GM12878 (cell line): ENCODE data around the gene SEMA7A. TPM values are rescaled to one million over a fixed set of nuclear protein-coding genes. Genes with fewer than 3 reads are reported as not detected.

Source experiments
- ATF7 ChIP-seq: fragments of 450-650 bp; IDR thresholded peaks from 2 replicates; pipeline ENCODE4 v1.6.1; 2016; ENCODE audit warnings: low read depth, mild to moderate bottlenecking
- CHD1 ChIP-seq: IDR thresholded peaks from 2 replicates; pipeline ENCODE4 v1.6.1; 2012; ENCODE audit warnings: low read depth, low read length, improper control_type of control experiment
- EED ChIP-seq: sonication (generic); IDR thresholded peaks from 2 replicates; pipeline ENCODE4 v1.6.1; 2016; ENCODE audit warnings: antibody characterized with exemption, low read depth
- FOXM1 ChIP-seq: IDR thresholded peaks from 2 replicates; pipeline ENCODE4 v1.6.1; 2012; ENCODE audit warnings: low read depth, mild to moderate bottlenecking, inconsistent platforms, low read length, moderate library complexity
- HCFC1 ChIP-seq: fragments of 150-350 bp; IDR thresholded peaks from 2 replicates; pipeline ENCODE4 v1.6.1; 2014; ENCODE audit warnings: low read length
- IRF4 ChIP-seq: IDR thresholded peaks from 2 replicates; pipeline ENCODE4 v1.6.1; 2011; ENCODE audit warnings: low read depth, low read length
- JUNB ChIP-seq: IDR thresholded peaks from 2 replicates; pipeline ENCODE4 v1.6.1; 2016; ENCODE audit warnings: antibody characterized with exemption, mild to moderate bottlenecking
- KAT2A ChIP-seq: conservative IDR thresholded peaks from 2 replicates; pipeline ENCODE4 v1.6.1; 2011; ENCODE audit warnings: low read depth, low read length; ENCODE audit not compliant: control insufficient read depth
- KDM1A ChIP-seq: fragments of 200-600 bp; sonication (generic); IDR thresholded peaks from 2 replicates; pipeline ENCODE4 v1.6.1; 2016; ENCODE audit warnings: borderline replicate concordance
- LARP7 ChIP-seq: fragments of 450-650 bp; IDR thresholded peaks from 2 replicates; pipeline ENCODE4 v1.6.1; 2017; ENCODE audit warnings: mild to moderate bottlenecking
- MEF2B ChIP-seq: fragments of 450-650 bp; IDR thresholded peaks from 2 replicates; pipeline ENCODE4 v1.6.1; 2018; ENCODE audit warnings: mild to moderate bottlenecking, moderate library complexity; ENCODE audit not compliant: partially characterized antibody, poor library complexity, severe bottlenecking
- NFYA ChIP-seq: IDR thresholded peaks from 2 replicates; pipeline ENCODE4 v1.6.1; 2011; ENCODE audit warnings: low read depth, mild to moderate bottlenecking, low read length, improper control_type of control experiment, borderline replicate concordance
- RAD21 ChIP-seq: IDR thresholded peaks from 2 replicates; pipeline ENCODE4 v1.6.1; 2011; ENCODE audit warnings: mild to moderate bottlenecking, low read depth, low read length, moderate library complexity; ENCODE audit not compliant: insufficient read depth
- TCF12 ChIP-seq: IDR thresholded peaks from 2 replicates; pipeline ENCODE4 v1.6.1; 2011; ENCODE audit warnings: low read depth, mild to moderate bottlenecking, low read length
- TCF7 ChIP-seq: IDR thresholded peaks from 2 replicates; pipeline ENCODE4 v1.6.1; 2014; ENCODE audit warnings: antibody characterized with exemption, borderline replicate concordance
- YBX1 ChIP-seq: fragments of 450-650 bp; IDR thresholded peaks from 2 replicates; pipeline ENCODE4 v1.6.1; 2016; ENCODE audit warnings: antibody characterized with exemption
- ZBED1 ChIP-seq: IDR thresholded peaks from 2 replicates; pipeline ENCODE4 v1.6.1; 2016; ENCODE audit warnings: borderline replicate concordance
- ZZZ3 ChIP-seq: IDR thresholded peaks from 2 replicates; pipeline ENCODE4 v1.6.1; 2011; ENCODE audit warnings: low read depth; ENCODE audit not compliant: control insufficient read depth, insufficient read length
- polyA plus RNA-seq, 11 experiments: library from polyadenylated mRNA; depleted of rRNA in 4 of 11; unstranded in 6 of 11; stranded (reverse) in 5 of 11; fragments of >200 nt; fragmentation: Nextera tagmentation in 4 of 11; fragmentation: Illumina TruSeq in 1 of 11; extraction: Ambion mirVana in 4 of 11; extraction: Trizol in 1 of 11; gene quantifications; 1 replicate in 1 of 11; 2 replicates in 10 of 11; pipeline versions ENCODE4 v1.2.1 to v1.2.3, GENCODE V29; 2011 to 2016; ENCODE audit warnings: inconsistent platforms in 2 of 11, missing spikeins in 2 of 11, low read depth in 1 of 11
- total RNA-seq, 4 experiments: library from RNA; depleted of rRNA in 3 of 4; stranded (reverse); fragments of >200 nt in 3 of 4; fragmentation: Illumina TruSeq in 1 of 4; extraction: Trizol in 1 of 4; gene quantifications; 2 replicates each; pipeline versions ENCODE4 v1.2.1 to v1.2.3, GENCODE V29; 2013 to 2021
- TF ChIP-seq, protein P1 (sequence below): fragments of 450-650 bp; IDR thresholded peaks from 2 replicates; pipeline ENCODE4 v1.6.1; 2017; ENCODE audit warnings: mild to moderate bottlenecking, moderate library complexity
- TF ChIP-seq, protein P2 (sequence below): IDR thresholded peaks from 2 replicates; pipeline ENCODE4 v1.6.1; 2012; ENCODE audit warnings: low read length, inconsistent platforms
- TF ChIP-seq, protein P3 (sequence below): IDR thresholded peaks from 2 replicates; pipeline ENCODE4 v1.6.1; 2011; ENCODE audit warnings: borderline replicate concordance, low read depth, mild to moderate bottlenecking, moderate library complexity, low read length; ENCODE audit not compliant: insufficient read depth, poor library complexity, severe bottlenecking

The SEMA7A gene
- total and polyA plus RNA-seq, 10 of the 15 experiments (the other 5 are each of a cell fraction or from before 2014, with no cell fraction given), result 0.08 to 112 (median 53.5) TPM

DNA sequence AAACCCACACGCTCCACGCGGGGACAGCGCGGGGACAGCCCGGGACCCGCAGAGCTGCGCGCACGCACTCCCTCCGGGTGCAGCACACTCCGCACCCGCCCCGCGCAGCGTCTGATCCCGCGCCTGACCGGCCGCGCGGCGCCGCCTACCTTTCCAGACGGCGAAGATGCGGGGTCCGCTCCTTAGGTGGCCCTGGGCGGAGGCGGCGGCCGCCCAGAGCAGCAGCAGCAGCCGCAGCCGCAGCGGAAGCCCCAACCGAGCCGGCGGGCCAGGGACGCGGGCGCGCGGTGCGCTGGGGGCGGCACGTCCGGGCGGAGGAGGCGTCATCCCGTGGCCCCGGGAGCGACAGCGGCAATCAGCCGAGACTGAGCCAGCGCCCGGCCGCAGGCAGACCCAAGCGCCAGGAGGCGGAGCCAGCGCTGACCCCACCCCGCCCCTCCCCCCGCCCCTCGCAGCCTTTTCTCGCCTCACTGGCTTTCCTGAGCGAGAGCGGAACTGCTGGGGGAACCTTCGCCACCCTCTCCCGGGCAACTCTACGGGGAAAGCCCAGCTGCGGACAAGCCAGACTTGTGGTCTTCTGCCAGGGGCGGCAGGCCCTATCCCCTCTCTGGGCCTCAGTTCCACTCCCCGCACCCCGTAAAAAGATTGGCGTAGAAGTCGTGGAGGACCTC is at the start of gene SEMA7A (continued):
- TF ChIP-seq, protein P1, sequence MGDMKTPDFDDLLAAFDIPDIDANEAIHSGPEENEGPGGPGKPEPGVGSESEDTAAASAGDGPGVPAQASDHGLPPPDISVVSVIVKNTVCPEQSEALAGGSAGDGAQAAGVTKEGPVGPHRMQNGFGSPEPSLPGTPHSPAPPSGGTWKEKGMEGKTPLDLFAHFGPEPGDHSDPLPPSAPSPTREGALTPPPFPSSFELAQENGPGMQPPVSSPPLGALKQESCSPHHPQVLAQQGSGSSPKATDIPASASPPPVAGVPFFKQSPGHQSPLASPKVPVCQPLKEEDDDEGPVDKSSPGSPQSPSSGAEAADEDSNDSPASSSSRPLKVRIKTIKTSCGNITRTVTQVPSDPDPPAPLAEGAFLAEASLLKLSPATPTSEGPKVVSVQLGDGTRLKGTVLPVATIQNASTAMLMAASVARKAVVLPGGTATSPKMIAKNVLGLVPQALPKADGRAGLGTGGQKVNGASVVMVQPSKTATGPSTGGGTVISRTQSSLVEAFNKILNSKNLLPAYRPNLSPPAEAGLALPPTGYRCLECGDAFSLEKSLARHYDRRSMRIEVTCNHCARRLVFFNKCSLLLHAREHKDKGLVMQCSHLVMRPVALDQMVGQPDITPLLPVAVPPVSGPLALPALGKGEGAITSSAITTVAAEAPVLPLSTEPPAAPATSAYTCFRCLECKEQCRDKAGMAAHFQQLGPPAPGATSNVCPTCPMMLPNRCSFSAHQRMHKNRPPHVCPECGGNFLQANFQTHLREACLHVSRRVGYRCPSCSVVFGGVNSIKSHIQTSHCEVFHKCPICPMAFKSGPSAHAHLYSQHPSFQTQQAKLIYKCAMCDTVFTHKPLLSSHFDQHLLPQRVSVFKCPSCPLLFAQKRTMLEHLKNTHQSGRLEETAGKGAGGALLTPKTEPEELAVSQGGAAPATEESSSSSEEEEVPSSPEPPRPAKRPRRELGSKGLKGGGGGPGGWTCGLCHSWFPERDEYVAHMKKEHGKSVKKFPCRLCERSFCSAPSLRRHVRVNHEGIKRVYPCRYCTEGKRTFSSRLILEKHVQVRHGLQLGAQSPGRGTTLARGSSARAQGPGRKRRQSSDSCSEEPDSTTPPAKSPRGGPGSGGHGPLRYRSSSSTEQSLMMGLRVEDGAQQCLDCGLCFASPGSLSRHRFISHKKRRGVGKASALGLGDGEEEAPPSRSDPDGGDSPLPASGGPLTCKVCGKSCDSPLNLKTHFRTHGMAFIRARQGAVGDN, result peak; percentile 84
- TF ChIP-seq MEF2B, result peak; percentile 21
- 0 out of 2 replicates have a peak, but pooled peaks have one; percentile 36 for TF ChIP-seq TCF12
- TF ChIP-seq JUNB, result no peak
- no peak for TF ChIP-seq RAD21
- TF ChIP-seq KAT2A, result no peak
- TF ChIP-seq YBX1, result no peak
- TF ChIP-seq CHD1, result no peak
- no peak for TF ChIP-seq KDM1A
- no peak for TF ChIP-seq FOXM1
- TF ChIP-seq HCFC1, result peak; percentile 11; the same call in 1 of the 2 replicates
- no peak for TF ChIP-seq TCF7
- no peak for TF ChIP-seq ATF7
- no peak for TF ChIP-seq ZBED1
- TF ChIP-seq EED, result peak; percentile 77
- TF ChIP-seq, protein P2, sequence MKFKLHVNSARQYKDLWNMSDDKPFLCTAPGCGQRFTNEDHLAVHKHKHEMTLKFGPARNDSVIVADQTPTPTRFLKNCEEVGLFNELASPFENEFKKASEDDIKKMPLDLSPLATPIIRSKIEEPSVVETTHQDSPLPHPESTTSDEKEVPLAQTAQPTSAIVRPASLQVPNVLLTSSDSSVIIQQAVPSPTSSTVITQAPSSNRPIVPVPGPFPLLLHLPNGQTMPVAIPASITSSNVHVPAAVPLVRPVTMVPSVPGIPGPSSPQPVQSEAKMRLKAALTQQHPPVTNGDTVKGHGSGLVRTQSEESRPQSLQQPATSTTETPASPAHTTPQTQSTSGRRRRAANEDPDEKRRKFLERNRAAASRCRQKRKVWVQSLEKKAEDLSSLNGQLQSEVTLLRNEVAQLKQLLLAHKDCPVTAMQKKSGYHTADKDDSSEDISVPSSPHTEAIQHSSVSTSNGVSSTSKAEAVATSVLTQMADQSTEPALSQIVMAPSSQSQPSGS, result no peak
- TF ChIP-seq NFYA, result no peak
- peak; percentile 100 for TF ChIP-seq LARP7
- TF ChIP-seq IRF4, result no peak
- TF ChIP-seq, protein P3, sequence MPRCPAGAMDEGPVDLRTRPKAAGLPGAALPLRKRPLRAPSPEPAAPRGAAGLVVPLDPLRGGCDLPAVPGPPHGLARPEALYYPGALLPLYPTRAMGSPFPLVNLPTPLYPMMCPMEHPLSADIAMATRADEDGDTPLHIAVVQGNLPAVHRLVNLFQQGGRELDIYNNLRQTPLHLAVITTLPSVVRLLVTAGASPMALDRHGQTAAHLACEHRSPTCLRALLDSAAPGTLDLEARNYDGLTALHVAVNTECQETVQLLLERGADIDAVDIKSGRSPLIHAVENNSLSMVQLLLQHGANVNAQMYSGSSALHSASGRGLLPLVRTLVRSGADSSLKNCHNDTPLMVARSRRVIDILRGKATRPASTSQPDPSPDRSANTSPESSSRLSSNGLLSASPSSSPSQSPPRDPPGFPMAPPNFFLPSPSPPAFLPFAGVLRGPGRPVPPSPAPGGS, result peak; percentile 60
- TF ChIP-seq ZZZ3, result no peak
